A673 (cell line): ENCODE data around the gene SYT13. TPM values are rescaled to one million over a fixed set of nuclear protein-coding genes. Genes with fewer than 3 reads are reported as not detected.

ENCODE experiments used
- BruUV-seq: library from RNA; stranded (reverse); fragments of 400-500 nt; replicated peaks from 2 replicates; lab custom pipeline; 2021; lab: Mats Ljungman, UMichigan
- CTCF ChIA-PET: fragments of 300-600 bp; sonication (Branson Sonifier 250); formaldehyde crosslinking; loops from one replicate; lab custom pipeline; 2022; ENCODE audit warnings: antibody characterized with exemption; lab: Charles Lee
- POLR2A ChIA-PET: fragments of 300-600 bp; sonication (Branson Sonifier 250); formaldehyde crosslinking; loops from one replicate; lab custom pipeline; 2022; ENCODE audit warnings: antibody characterized with exemption; ENCODE audit not compliant: low non-redundant PET; lab: Charles Lee
- DNase-seq: peaks from one replicate; pipeline ENCODE4 v3.0.0-alpha.2; 2015; ENCODE audit warnings: low spot score
- H3K27ac ChIP-seq: fragments of 200-600 bp; sonication (generic); 2 replicates; pipeline ENCODE4 v1.5.1; 2016; ENCODE audit warnings: mixed run types, low read depth, mild to moderate bottlenecking, mixed read lengths, antibody characterized with exemption, low read length; ENCODE audit not compliant: poor library complexity, severe bottlenecking
- H3K27me3 ChIP-seq: fragments of 200-600 bp; sonication (generic); replicated peaks from 2 replicates; pipeline ENCODE4 v1.6.1; 2017; ENCODE audit warnings: mixed run types, low read depth, mild to moderate bottlenecking, mixed read lengths, antibody characterized with exemption, low read length; ENCODE audit not compliant: insufficient read depth, poor library complexity
- H3K36me3 ChIP-seq: fragments of 200-600 bp; sonication (generic); 2 replicates; pipeline ENCODE4 v1.6.1; 2016; ENCODE audit warnings: mixed run types, mild to moderate bottlenecking, mixed read lengths, antibody characterized with exemption, low read length; ENCODE audit not compliant: insufficient read depth, poor library complexity, severe bottlenecking
- H3K4me1 ChIP-seq: fragments of 200-600 bp; sonication (generic); 2 replicates; pipeline ENCODE4 v1.6.1; 2017; ENCODE audit warnings: mixed run types, mild to moderate bottlenecking, mixed read lengths, antibody characterized with exemption, low read length; ENCODE audit not compliant: insufficient read depth, poor library complexity, severe bottlenecking
- H3K4me3 ChIP-seq: fragments of 200-600 bp; sonication (generic); 2 replicates; pipeline ENCODE4 v1.5.1; 2016; ENCODE audit warnings: low read depth, mixed run types, mild to moderate bottlenecking, mixed read lengths, low read length; ENCODE audit not compliant: poor library complexity, severe bottlenecking
- H3K9me3 ChIP-seq: fragments of 200-600 bp; sonication (generic); 2 replicates; pipeline ENCODE4 v1.6.1; 2016; ENCODE audit warnings: mixed run types, low read depth, mild to moderate bottlenecking, mixed read lengths, antibody characterized with exemption, low read length; ENCODE audit not compliant: poor library complexity, severe bottlenecking
- CTCF ChIP-seq: fragments of 300-800, 200-600 bp; sonication (generic); conservative IDR thresholded peaks from 2 replicates; pipeline ENCODE4 v1.5.1; 2017; ENCODE audit warnings: low read depth, mild to moderate bottlenecking, antibody characterized with exemption, low read length, moderate library complexity, mixed read lengths
- EZH2 ChIP-seq: fragments of 200-600 bp; sonication (generic); IDR thresholded peaks from 2 replicates; pipeline ENCODE4 v1.6.1; 2017; ENCODE audit warnings: borderline replicate concordance, low read depth, mild to moderate bottlenecking, mixed read lengths, antibody characterized with exemption, low read length; ENCODE audit not compliant: poor library complexity, severe bottlenecking
- intact Hi-C: fragments of 100-400 bp; cut with micrococcal nuclease; formaldehyde crosslinking; loops from one replicate; pipeline ENCODE4 v1.10.0; 2022; ENCODE audit not compliant: unreplicated experiment
- total RNA-seq: library from RNA; stranded (reverse); gene quantifications from 2 replicates; pipeline ENCODE4 v1.2.3, GENCODE V29; 2021

SYT13 gene
- total RNA-seq, 1 experiment from 2014 or later = 0.30 TPM

- H3K4me3 ChIP-seq = no peak overlapping the region
- H3K9me3 ChIP-seq = no peaks in the 10 kb centered on the region
- CTCF ChIA-PET = no interaction called here
- POLR2A ChIA-PET = no interaction called here
- H3K27me3 ChIP-seq = peaks cover 29% of the 10 kb centered on the region
- no peaks in the 10 kb centered on the region for H3K4me1 ChIP-seq
- intact Hi-C loops = no loop called here
- no peak overlapping the region for H3K27ac ChIP-seq
- DNase-seq = no peak
- no peaks in the 10 kb centered on the region for H3K36me3 ChIP-seq
- BruUV-seq = no TSS peak
- TF ChIP-seq EZH2 (no peak), CTCF (no peak)
These were observed 18.4 kb downstream of the SYT13 start for GRCh38 chr11:45267652-45268299.

GRCh38 chr11:45267052-45267451 lies 19.1 kb downstream of the SYT13 start:
- H3K27me3 ChIP-seq = peaks cover 29% of the 10 kb centered on the region
- no peaks in the 10 kb centered on the region for H3K36me3 ChIP-seq
- intact Hi-C loops = no loop called here
- H3K4me1 ChIP-seq = no peaks in the 10 kb centered on the region
- CTCF ChIA-PET = interaction anchor here (0.8 kb wide), 1 partner anchor 13 kb away, joined by 3 read pairs; no protein-coding TSS in a partner anchor
- no peak overlapping the region for H3K27ac ChIP-seq
- DNase-seq = peak; percentile 66
- BruUV-seq = no TSS peak
- no peaks in the 10 kb centered on the region for H3K9me3 ChIP-seq
- TF ChIP-seq EZH2 (no peak), CTCF (peak; percentile 95)
- no peak overlapping the region for H3K4me3 ChIP-seq
- POLR2A ChIA-PET = no interaction called here

GRCh38 chr11:45266676-45267020 lies 19.5 kb downstream of the SYT13 start:
- H3K4me3 ChIP-seq = no peak overlapping the region
- H3K9me3 ChIP-seq = no peaks in the 10 kb centered on the region
- peaks cover 29% of the 10 kb centered on the region for H3K27me3 ChIP-seq
- intact Hi-C loops = no loop called here
- TF ChIP-seq CTCF = no peak
- no peak for TF ChIP-seq EZH2
- no peak for DNase-seq
- no peaks in the 10 kb centered on the region for H3K36me3 ChIP-seq
- no peaks in the 10 kb centered on the region for H3K4me1 ChIP-seq
- POLR2A ChIA-PET = no interaction called here
- H3K27ac ChIP-seq = no peak overlapping the region
- no TSS peak for BruUV-seq
- CTCF ChIA-PET = interaction anchor here (0.8 kb wide), 1 partner anchor 14 kb away, joined by 3 read pairs; no protein-coding TSS in a partner anchor
